ENCODE data around the gene FXN.

FXN gene

DNA sequence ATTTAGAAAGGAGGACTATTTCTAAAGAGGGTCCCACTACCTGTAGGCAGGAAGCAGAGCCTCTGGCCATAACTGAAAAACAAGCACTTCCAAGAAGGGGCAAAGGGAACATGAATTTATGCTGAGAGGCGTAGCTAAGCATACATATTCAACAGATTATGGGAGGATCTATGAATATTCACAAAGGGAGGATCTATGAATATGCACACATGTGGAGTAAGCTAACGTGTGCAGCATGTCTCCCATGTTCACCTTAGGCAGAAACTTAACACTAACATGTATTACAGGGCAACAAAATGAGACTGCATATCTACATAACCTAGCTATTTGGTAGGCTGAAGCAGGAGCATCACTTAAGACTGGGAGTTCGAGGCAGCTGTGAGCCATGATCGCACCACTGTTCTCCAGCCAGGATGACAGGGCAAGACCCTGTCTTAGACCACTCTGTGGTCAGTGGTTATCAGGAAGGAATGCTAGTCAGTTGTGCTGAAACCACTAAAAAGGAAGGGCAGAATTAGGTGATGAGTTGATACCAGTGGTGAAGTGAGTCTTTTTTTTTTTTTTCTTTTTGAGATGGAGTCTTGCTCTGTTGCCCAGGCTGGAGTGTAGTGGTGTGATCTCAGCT lies 20.8 kb downstream of the FXN start:
- Histone ChIP-seq H3K4me2 (ENCODE audit: low read depth, low read length, poor library complexity, severe bottlenecking) (no peak overlapping the region), H3K36me3 (ENCODE audit: low read length) (no peaks in the 10 kb centered on the region), H3K9me3 (ENCODE audit: insufficient read depth, low read length) (no peaks in the 10 kb centered on the region)

DNA sequence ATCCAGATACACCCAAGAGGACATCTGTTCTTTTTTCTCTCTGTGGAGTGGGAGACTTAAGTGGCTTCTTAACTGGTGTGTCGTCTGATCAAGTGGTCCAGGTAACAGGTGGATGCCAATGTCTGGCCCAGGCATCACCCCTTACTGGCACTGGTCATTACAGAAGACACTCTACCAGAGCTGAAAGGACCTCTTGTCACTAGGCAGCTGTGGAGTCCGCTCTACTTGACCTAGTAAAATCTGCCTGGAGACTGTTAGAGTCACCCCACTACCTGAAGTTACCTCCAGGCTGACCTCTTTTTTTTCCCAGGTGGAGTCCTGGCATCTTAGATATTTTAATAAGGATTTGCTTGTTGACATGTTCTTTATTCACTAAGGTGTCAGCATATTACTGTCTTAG lies 22.5 kb downstream of the FXN start:
- no peak overlapping the region for H2AFZ ChIP-seq (ENCODE audit: low read depth, low read length, severe bottlenecking)
- H3K27me3 ChIP-seq (ENCODE audit: low read length): no peaks in the 10 kb centered on the region
- no peaks in the 10 kb centered on the region for H3F3A ChIP-seq (ENCODE audit: insufficient read depth)
- no peak overlapping the region for H3K4me3 ChIP-seq (ENCODE audit: insufficient read depth, low read length, poor library complexity, severe bottlenecking)
- no peaks in the 10 kb centered on the region for H3K9me3 ChIP-seq (ENCODE audit: insufficient read depth, low read length)
- H3K27ac ChIP-seq (ENCODE audit: low read depth, low read length): no peak overlapping the region
- TF ChIP-seq, protein P1, sequence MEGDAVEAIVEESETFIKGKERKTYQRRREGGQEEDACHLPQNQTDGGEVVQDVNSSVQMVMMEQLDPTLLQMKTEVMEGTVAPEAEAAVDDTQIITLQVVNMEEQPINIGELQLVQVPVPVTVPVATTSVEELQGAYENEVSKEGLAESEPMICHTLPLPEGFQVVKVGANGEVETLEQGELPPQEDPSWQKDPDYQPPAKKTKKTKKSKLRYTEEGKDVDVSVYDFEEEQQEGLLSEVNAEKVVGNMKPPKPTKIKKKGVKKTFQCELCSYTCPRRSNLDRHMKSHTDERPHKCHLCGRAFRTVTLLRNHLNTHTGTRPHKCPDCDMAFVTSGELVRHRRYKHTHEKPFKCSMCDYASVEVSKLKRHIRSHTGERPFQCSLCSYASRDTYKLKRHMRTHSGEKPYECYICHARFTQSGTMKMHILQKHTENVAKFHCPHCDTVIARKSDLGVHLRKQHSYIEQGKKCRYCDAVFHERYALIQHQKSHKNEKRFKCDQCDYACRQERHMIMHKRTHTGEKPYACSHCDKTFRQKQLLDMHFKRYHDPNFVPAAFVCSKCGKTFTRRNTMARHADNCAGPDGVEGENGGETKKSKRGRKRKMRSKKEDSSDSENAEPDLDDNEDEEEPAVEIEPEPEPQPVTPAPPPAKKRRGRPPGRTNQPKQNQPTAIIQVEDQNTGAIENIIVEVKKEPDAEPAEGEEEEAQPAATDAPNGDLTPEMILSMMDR (IDR thresholded peaks at IDR 0.05; ENCODE audit: insufficient read depth, low read length, poor library complexity, severe bottlenecking): no peak
- TF ChIP-seq EZH2phosphoT487 (conservative IDR thresholded peaks at IDR 0.05; ENCODE audit: low read length): no peak
- no peaks in the 10 kb centered on the region for H3K79me2 ChIP-seq (ENCODE audit: insufficient read depth, low read length)
- no peaks in the 10 kb centered on the region for H3K36me3 ChIP-seq (ENCODE audit: low read length)
- no peak overlapping the region for H3K9ac ChIP-seq (ENCODE audit: low read length)
- no peaks in the 10 kb centered on the region for H4K20me1 ChIP-seq (ENCODE audit: low read depth, low read length)
- no peak overlapping the region for H3K4me2 ChIP-seq (ENCODE audit: low read depth, low read length, poor library complexity, severe bottlenecking)
- H3K9me2 ChIP-seq (replicated peaks; ENCODE audit: insufficient read depth, low read length): no peaks in the 10 kb centered on the region

More for the DNA sequence above, 20.8 kb downstream of the FXN start:
- Histone ChIP-seq H3K27me3 (ENCODE audit: low read length) (no peaks in the 10 kb centered on the region), H3K27ac (ENCODE audit: low read depth, low read length) (no peak overlapping the region), H3K79me2 (ENCODE audit: insufficient read depth, low read length) (no peaks in the 10 kb centered on the region), H3K9me2 (replicated peaks; ENCODE audit: insufficient read depth, low read length) (no peaks in the 10 kb centered on the region), H3K4me3 (ENCODE audit: insufficient read depth, low read length, poor library complexity, severe bottlenecking) (no peak overlapping the region), H3K9ac (ENCODE audit: low read length) (no peak overlapping the region), H3F3A (ENCODE audit: insufficient read depth) (no peaks in the 10 kb centered on the region), H2AFZ (ENCODE audit: low read depth, low read length, severe bottlenecking) (no peak overlapping the region), H4K20me1 (ENCODE audit: low read depth, low read length) (no peaks in the 10 kb centered on the region)
- TF ChIP-seq, protein P1 (IDR thresholded peaks at IDR 0.05; ENCODE audit: insufficient read depth, low read length, poor library complexity, severe bottlenecking): no peak
- TF ChIP-seq EZH2phosphoT487 (conservative IDR thresholded peaks at IDR 0.05; ENCODE audit: low read length): no peak

DNA sequence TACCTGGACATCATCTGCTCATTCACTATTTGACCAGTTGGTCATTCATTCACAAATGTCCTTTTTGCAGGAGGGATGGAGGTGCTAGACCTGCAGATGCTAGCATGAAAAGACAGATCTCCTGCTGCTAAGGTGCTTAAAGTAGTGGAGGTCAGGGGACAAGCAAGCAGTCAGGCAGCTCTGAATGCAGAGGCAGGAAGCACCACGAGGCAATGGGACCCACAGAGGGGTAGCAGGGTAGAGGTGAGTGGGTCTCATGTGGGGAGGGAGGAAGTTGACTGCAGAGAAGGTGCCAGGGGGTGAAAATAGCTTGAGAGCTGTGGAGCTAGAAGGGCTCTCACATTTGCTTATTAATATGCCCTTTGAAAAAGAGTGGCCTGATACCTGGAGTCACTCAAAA lies 25.2 kb downstream of the FXN start:
- Histone ChIP-seq H3K4me3 (ENCODE audit: insufficient read depth, low read length, poor library complexity, severe bottlenecking) (no peak overlapping the region), H3K27ac (ENCODE audit: low read depth, low read length) (no peak overlapping the region), H4K20me1 (ENCODE audit: low read depth, low read length) (no peaks in the 10 kb centered on the region), H3K9me3 (ENCODE audit: insufficient read depth, low read length) (no peaks in the 10 kb centered on the region), H3F3A (ENCODE audit: insufficient read depth) (no peaks in the 10 kb centered on the region), H2AFZ (ENCODE audit: low read depth, low read length, severe bottlenecking) (no peak overlapping the region), H3K4me2 (ENCODE audit: low read depth, low read length, poor library complexity, severe bottlenecking) (no peak overlapping the region), H3K9ac (ENCODE audit: low read length) (no peak overlapping the region), H3K27me3 (ENCODE audit: low read length) (no peaks in the 10 kb centered on the region), H3K79me2 (ENCODE audit: insufficient read depth, low read length) (no peaks in the 10 kb centered on the region), H3K9me2 (replicated peaks; ENCODE audit: insufficient read depth, low read length) (no peaks in the 10 kb centered on the region), H3K36me3 (ENCODE audit: low read length) (peaks cover 5% of the 10 kb centered on the region; the same call in 1 of the 2 replicates)
- TF ChIP-seq EZH2phosphoT487 (conservative IDR thresholded peaks at IDR 0.05; ENCODE audit: low read length): no peak
- TF ChIP-seq, protein P1 (IDR thresholded peaks at IDR 0.05; ENCODE audit: insufficient read depth, low read length, poor library complexity, severe bottlenecking): no peak
